ENCODE data around the gene MYD88.

MYD88 gene

DNA sequence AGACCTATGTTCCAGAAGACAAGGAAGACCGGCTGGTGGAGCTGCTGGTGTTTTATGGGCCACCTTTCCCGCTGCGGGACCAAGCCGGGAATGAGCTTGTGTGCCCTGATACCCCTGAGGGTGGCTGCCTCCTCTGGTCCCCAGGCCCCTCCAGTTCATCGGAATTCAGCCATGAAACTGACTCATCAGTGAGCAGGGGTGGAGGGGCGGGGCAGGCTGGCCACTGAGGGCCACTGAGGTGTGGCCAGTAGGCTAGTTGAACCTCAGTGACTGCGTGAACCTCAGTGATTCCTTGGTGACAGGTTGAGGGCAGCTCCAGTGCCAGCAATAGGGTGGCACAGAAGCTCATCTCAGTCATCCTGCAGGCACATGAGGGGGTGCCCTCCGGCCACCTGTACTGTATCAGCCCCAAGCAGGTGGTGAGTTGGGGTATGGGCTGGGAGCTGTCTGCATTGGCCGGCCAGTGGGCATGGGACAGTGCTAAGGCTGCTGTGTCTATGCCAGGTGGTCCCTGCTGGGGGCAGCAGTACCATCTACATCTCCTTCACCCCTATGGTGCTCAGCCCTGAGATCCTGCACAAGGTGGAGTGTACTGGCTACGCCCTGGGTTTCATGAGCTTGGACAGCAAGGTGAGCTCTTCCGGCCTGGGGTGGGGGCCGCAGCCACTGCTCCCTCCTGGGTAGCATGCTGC lies 21.8 kb upstream of the MYD88 start:
- Histone ChIP-seq H3K27me3 (ENCODE audit: insufficient read depth, low read length) (no peaks in the 10 kb centered on the region), H2AFZ (ENCODE audit: low read depth, low read length) (no peak overlapping the region), H3K4me3 (ENCODE audit: low read length) (no peak overlapping the region), H3K36me3 (ENCODE audit: insufficient read depth, low read length) (peaks cover 16% of the 10 kb centered on the region), H3K9me3 (ENCODE audit: low read length) (peaks cover 8% of the 10 kb centered on the region), H3K4me1 (ENCODE audit: insufficient read depth, low read length) (no peaks in the 10 kb centered on the region)

DNA sequence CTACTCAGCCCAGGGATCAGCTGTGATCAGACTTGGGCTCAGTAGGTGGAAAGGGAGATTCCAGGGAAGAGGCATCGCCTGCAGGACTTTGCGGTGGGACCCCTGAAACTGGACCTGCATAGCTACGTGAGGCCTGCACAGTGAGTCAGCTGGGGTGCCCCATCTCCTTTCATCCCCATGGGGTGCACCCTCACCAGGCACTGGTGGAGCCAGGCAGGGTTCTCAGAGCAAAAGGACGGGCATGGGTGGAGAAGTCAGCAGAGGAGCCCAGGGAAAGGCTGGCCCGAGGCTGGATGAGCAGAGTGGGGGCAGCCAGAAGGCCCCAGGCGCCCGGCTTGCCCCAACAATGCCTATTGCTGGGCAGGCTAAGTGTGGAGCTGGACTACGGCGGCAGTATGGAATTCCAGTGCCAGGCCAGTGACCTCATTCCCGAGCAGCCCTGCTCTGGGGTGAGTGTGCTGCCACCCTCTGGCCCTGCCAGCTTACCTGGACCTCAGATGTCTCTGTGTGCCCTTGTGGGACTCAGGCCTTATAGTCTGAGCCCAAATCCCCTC lies 21.2 kb upstream of the MYD88 start:
- Histone ChIP-seq H2AFZ (ENCODE audit: low read depth, low read length) (no peak overlapping the region), H3K4me1 (ENCODE audit: insufficient read depth, low read length) (no peaks in the 10 kb centered on the region), H3K4me3 (ENCODE audit: low read length) (no peak overlapping the region), H3K9me3 (ENCODE audit: low read length) (peaks cover 8% of the 10 kb centered on the region), H3K27me3 (ENCODE audit: insufficient read depth, low read length) (no peaks in the 10 kb centered on the region), H3K36me3 (ENCODE audit: insufficient read depth, low read length) (peaks cover 23% of the 10 kb centered on the region)

DNA sequence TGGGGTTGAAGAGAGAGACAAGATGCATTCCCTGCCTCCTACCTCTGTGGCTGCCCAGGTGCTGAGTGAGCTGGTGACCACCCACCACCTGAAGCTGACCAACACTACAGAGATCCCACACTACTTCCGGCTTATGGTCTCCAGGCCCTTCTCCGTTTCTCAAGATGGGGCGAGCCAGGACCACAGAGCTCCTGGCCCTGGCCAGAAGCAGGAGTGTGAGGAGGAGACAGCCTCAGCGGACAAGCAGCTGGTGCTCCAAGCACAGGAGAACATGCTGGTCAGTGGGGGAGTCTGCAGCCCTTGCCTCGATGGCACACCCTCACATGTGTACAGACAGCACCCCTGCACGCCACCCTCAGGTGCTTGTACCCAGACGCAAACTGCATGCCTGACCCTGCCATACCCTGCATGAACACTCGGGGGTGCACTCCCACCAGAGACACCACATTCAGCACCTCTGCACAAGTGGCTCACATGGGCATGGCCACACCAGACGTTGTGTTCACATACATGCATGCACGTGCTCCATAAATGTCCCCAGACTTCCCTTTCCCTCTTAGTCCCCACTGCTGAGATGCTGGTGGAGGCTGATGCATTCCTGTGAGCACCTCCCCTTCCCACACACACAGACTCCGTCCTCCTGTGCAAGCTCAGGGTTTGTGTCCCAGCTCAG lies 20.6 kb upstream of the MYD88 start:
- H2AFZ ChIP-seq (ENCODE audit: low read depth, low read length), result no peak overlapping the region
- H3K27me3 ChIP-seq (ENCODE audit: insufficient read depth, low read length), result no peaks in the 10 kb centered on the region
- peaks cover 29% of the 10 kb centered on the region for H3K36me3 ChIP-seq (ENCODE audit: insufficient read depth, low read length)
- H3K4me1 ChIP-seq (ENCODE audit: insufficient read depth, low read length), result no peaks in the 10 kb centered on the region
- H3K9me3 ChIP-seq (ENCODE audit: low read length), result peaks cover 8% of the 10 kb centered on the region
- H3K4me3 ChIP-seq (ENCODE audit: low read length), result no peak overlapping the region

DNA sequence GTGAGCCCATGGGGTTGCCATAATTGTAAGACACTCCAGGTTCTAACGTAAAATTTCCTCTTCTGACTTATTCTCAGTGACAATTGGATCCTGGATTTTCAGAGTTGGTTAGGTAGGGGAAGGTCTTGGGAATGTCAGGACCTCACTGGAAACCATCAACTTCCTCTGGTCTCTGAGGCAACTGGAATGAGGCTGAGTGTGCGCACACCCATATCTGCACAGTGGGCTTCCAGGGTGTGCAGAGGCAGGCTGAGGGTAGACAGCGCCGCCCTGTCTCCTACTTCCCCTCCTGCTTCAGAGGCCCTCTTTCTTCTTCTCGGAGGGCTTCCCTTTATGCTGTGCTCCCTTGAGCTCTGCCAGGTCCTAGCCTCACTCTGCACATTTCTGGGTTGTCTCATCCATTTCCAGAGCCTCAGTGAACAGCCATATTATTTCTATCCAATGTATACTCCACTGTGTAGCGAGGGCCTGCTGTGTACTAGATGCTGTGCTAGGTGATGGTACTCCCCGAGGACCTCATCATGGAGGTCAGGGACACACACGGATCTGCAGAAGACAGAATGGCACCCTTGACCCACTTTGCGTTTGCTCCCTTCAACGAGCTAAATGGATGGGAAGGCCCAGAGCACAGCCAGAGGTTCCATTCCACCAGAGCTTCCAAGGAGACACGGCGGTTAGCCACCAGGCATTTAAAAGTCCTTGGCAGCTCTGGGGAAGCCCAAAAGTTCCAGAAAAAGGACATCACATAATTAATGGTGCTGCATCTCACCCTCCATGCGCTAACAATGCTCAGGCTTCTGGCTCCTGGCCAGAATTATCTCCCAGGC lies 19.8 kb upstream of the MYD88 start:
- Histone ChIP-seq H3K27me3 (ENCODE audit: insufficient read depth, low read length) (no peaks in the 10 kb centered on the region), H2AFZ (ENCODE audit: low read depth, low read length) (no peak overlapping the region), H3K4me3 (ENCODE audit: low read length) (no peak overlapping the region), H3K36me3 (ENCODE audit: insufficient read depth, low read length) (peaks cover 33% of the 10 kb centered on the region), H3K9me3 (ENCODE audit: low read length) (peaks cover 8% of the 10 kb centered on the region), H3K4me1 (ENCODE audit: insufficient read depth, low read length) (no peaks in the 10 kb centered on the region)

DNA sequence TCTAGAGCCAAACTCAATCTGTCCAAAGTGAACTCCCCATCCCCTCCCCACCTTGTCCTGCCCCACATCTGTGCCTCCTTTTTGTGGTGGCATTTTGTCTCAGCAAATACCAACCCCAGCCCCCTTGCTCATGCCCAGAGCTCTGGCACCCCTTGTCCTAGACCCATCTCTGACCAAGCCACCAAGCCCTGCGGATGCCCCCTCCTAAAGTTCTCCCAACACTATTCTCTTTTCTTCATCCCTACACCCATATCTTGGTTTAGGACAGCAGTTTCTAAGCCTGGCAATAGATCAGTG lies 19.3 kb upstream of the MYD88 start:
- H3K4me1 ChIP-seq (ENCODE audit: insufficient read depth, low read length), result no peaks in the 10 kb centered on the region
- no peak overlapping the region for H2AFZ ChIP-seq (ENCODE audit: low read depth, low read length)
- H3K36me3 ChIP-seq (ENCODE audit: insufficient read depth, low read length), result peaks cover 33% of the 10 kb centered on the region
- H3K9me3 ChIP-seq (ENCODE audit: low read length), result peaks cover 8% of the 10 kb centered on the region
- no peaks in the 10 kb centered on the region for H3K27me3 ChIP-seq (ENCODE audit: insufficient read depth, low read length)
- no peak overlapping the region for H3K4me3 ChIP-seq (ENCODE audit: low read length)

DNA sequence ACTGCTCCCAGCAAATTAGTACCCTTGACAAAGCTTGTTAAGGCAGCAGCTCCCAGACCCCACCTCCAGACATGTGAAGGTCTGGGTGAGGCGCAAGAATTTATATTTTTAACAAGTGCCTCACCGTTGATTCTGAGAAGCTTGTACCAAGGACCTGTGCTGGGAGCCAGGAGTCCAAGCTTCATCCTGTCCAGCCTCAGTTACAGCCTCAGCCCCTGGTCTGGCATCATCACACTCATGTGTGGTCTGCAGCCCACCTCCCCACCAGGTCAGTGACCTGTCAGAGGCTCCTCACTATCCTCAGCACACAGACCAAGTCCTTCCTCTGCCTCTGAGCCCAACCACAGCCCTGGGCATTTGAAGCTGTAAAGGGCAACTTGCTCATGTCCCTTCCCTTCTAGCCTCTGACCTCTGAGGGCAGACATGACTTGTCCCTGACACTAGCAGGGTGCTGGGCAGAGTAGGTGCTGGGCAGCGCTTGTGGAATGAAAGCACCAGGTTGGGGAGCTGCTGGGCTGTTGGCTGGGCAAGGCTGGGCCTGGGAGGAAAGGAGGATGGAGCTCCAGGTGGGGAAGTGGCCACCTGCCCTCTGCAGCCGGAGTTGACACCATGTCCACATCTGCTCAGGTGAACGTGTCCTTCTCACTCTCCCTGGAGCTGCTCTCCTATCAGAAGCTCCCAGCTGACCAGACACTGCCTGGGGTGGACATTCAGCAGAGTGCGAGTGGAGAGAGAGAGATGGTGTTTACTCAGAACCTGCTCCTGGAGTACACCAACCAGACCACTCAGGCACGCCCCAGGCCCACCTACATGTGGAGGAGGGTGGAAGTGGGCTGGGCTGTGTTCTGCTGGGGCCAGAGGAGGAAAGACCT lies 18.4 kb upstream of the MYD88 start:
- H2AFZ ChIP-seq (ENCODE audit: low read depth, low read length), result no peak overlapping the region
- H3K27me3 ChIP-seq (ENCODE audit: insufficient read depth, low read length), result no peaks in the 10 kb centered on the region
- H3K4me3 ChIP-seq (ENCODE audit: low read length), result no peak overlapping the region
- H3K9me3 ChIP-seq (ENCODE audit: low read length), result peaks cover 8% of the 10 kb centered on the region
- H3K36me3 ChIP-seq (ENCODE audit: insufficient read depth, low read length), result peaks cover 40% of the 10 kb centered on the region
- H3K4me1 ChIP-seq (ENCODE audit: insufficient read depth, low read length), result no peaks in the 10 kb centered on the region

DNA sequence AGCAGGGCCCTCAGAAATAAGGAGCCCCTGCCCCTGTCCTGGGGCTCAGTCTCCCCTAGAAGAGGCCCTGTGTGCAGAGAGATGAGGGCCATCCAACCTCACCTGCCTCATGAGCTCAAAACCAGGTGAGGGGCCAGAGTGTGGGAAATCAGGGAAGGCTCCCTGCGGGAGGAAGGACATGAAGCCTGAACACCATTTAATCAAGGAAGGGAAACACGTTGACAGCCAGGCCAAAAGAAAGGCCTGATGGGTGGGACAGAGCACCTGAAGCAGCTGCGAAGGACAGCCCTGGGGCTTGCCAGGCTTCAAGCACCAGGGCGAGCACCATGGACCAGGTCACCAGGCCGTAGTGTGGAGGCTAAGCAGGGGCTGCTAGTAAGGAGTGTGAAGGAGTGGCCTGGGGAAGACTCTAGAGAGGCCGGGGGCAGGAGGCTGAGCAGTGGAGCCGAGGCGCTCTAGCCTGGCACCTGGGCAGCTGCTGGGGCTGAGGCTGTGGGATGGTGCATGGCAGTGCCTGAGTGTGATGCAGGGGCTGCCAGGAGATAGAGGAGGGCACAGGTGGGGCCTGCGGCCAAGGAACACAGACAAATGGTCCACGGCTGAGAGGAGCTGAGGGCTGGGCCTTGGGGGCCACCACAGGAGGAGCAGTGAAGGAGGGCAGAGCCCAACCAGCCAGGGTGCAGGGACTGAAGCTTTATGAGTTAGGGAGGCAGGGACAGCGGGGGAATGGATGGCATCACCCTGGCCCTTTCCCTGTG lies 17.6 kb upstream of the MYD88 start:
- H2AFZ ChIP-seq (ENCODE audit: low read depth, low read length), result no peak overlapping the region
- H3K36me3 ChIP-seq (ENCODE audit: insufficient read depth, low read length), result peaks cover 48% of the 10 kb centered on the region
- no peak overlapping the region for H3K4me3 ChIP-seq (ENCODE audit: low read length)

DNA sequence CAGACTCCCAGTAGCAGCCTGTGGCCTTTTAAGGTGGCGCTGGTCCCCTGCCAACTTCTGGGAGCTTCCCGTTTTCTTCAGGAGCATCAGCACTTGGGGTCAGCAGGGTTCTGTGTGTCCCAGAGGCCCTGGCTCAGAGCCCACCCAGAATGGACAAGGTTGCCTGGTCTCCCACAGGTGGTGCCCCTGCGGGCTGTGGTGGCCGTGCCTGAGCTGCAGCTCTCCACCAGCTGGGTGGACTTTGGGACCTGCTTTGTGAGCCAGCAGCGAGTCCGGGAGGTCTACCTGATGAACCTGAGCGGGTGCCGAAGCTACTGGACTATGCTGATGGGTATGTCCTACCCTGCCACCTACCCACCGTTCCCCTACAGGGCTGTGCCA lies 17.0 kb upstream of the MYD88 start:
- no peaks in the 10 kb centered on the region for H3K27me3 ChIP-seq (ENCODE audit: insufficient read depth, low read length)
- no peak overlapping the region for H3K4me3 ChIP-seq (ENCODE audit: low read length)
- H2AFZ ChIP-seq (ENCODE audit: low read depth, low read length), result no peak overlapping the region
- H3K36me3 ChIP-seq (ENCODE audit: insufficient read depth, low read length), result peaks cover 54% of the 10 kb centered on the region
- H3K9me3 ChIP-seq (ENCODE audit: low read length), result peaks cover 8% of the 10 kb centered on the region
- H3K4me1 ChIP-seq (ENCODE audit: insufficient read depth, low read length), result no peaks in the 10 kb centered on the region

More for the DNA sequence above, 17.6 kb upstream of the MYD88 start:
- Histone ChIP-seq H3K9me3 (ENCODE audit: low read length) (peaks cover 8% of the 10 kb centered on the region), H3K4me1 (ENCODE audit: insufficient read depth, low read length) (no peaks in the 10 kb centered on the region), H3K27me3 (ENCODE audit: insufficient read depth, low read length) (no peaks in the 10 kb centered on the region)

DNA sequence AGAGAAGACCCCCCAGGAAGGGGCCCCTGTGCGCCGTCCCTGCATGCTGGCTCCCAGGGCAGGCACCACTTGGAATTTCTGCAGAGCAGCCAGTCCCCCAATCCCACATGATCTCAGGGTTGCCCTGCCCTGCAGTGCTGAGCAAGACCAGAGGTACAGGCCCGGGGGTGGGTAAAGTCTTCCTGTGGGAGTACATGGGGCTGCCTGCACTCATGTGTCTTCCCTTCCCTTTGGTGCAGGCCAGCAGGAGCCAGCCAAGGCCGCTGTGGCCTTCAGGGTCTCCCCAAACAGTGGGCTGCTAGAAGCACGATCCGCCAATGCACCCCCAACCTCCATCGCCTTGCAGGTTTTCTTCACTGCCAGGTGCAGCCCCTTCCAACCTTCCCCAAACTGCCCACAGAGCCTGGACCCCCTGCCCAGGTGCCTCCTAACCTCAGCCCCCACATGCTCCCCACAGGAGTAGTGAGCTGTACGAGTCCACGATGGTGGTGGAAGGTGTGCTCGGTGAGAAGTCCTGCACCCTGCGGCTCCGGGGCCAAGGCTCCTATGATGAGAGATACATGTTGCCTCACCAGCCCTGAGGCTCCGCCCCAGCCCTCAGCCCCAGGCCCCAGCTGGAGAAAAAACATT lies 16.5 kb upstream of the MYD88 start:
- Histone ChIP-seq H3K4me3 (ENCODE audit: low read length) (no peak overlapping the region), H2AFZ (ENCODE audit: low read depth, low read length) (no peak overlapping the region), H3K9me3 (ENCODE audit: low read length) (peaks cover 3% of the 10 kb centered on the region), H3K27me3 (ENCODE audit: insufficient read depth, low read length) (no peaks in the 10 kb centered on the region), H3K4me1 (ENCODE audit: insufficient read depth, low read length) (no peaks in the 10 kb centered on the region), H3K36me3 (ENCODE audit: insufficient read depth, low read length) (peaks cover 59% of the 10 kb centered on the region)

DNA sequence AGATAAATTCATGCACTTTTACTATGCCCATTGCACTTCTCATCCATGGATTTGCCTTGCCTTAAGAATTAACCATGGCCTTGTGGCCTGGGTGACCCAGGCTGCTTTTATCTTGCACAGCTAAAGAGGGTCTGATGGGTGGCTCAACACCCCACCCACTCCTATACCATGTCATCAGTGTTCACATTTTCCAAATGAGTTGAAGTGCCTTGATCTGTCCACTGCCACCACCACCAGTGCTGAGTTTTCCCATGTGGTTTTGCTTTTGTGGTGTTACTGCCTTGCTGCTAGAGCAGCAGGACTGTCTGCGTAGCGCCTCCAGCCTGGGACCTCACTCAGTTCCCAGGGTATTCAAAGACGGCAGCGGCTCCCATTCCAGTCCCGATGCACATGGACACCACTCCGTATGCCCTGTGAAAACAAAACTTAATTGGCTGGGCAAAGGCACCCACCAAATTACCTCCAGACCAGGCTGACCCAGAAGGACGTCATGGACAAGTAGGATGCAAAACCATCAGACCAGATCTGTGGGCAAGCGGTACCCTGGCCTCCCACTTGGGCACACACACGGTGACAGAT lies 15.7 kb upstream of the MYD88 start:
- no peaks in the 10 kb centered on the region for H3K4me1 ChIP-seq (ENCODE audit: insufficient read depth, low read length)
- H2AFZ ChIP-seq (ENCODE audit: low read depth, low read length), result no peak overlapping the region
- no peaks in the 10 kb centered on the region for H3K27me3 ChIP-seq (ENCODE audit: insufficient read depth, low read length)
- no peaks in the 10 kb centered on the region for H3K9me3 ChIP-seq (ENCODE audit: low read length)
- no peak overlapping the region for H3K4me3 ChIP-seq (ENCODE audit: low read length)
- H3K36me3 ChIP-seq (ENCODE audit: insufficient read depth, low read length), result peaks cover 67% of the 10 kb centered on the region

DNA sequence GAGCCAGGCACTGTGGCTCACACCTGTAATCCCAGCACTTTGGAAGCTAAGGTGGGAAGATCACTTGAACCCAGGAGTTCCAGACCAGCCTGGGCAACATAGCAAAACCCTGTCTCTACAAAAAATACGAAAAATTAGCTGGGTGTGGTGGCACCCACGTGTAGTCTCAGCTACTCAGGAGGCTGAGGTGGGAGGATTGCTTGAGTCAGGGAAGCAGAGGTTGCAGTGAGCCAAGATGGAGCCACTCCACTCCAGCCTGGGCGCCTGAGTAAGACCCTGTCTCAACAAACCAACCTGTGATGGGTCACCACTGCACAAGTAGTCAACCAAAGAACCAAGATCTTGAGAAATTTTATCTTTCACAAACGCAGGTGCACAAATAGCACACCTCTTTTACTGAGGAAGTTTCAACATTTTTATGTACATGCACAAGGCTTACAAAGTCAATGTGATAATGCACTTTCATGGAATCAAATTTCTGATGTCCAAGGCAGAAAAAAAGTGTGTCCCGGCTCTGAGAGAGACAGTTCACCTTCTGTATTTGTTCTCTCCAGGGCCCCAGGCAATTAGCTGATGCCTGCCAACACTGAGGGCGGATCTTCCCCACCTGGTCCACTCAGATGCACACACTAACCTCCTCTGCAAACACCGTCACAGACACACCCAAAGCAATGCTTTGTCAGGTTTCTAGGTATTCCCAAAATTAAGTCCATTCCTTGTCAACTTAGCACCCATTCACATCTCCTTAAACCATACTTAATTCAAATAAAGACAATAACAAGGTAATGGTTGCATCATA lies 13.9 kb upstream of the MYD88 start:
- peaks cover 83% of the 10 kb centered on the region for H3K36me3 ChIP-seq (ENCODE audit: insufficient read depth, low read length)

More for the DNA sequence above, 13.9 kb upstream of the MYD88 start:
- Histone ChIP-seq H2AFZ (ENCODE audit: low read depth, low read length) (no peak overlapping the region), H3K4me3 (ENCODE audit: low read length) (no peak overlapping the region), H3K27me3 (ENCODE audit: insufficient read depth, low read length) (no peaks in the 10 kb centered on the region), H3K4me1 (ENCODE audit: insufficient read depth, low read length) (no peaks in the 10 kb centered on the region), H3K9me3 (ENCODE audit: low read length) (no peaks in the 10 kb centered on the region)
